ENCODE data around the gene ANAPC10. TPM values are rescaled to one million over a fixed set of nuclear protein-coding genes. Genes with fewer than 3 reads are reported as not detected.

Gene ANAPC10
- total RNA-seq, 4 donors from 2014 or later = 13.1 to 59.0 (median 27.9) TPM

- no peaks in the 10 kb centered on the region for H3K4me1 ChIP-seq
- no peaks in the 10 kb centered on the region for H3K9me3 ChIP-seq
- no peak overlapping the region for H3K27ac ChIP-seq
- intact Hi-C loops (cut with DNase I; ENCODE audit: low total_unique reads) = no loop called here
- TF ChIP-seq POLR2A (IDR thresholded peaks at IDR 0.05) (no peak), CTCF (IDR thresholded peaks at IDR 0.05) (no peak)
- DNase-seq = no peak
- no peak overlapping the region for H3K4me3 ChIP-seq
- no peaks in the 10 kb centered on the region for H3K27me3 ChIP-seq
- no peaks in the 10 kb centered on the region for H3K36me3 ChIP-seq
These were observed 39.7 kb downstream of the ANAPC10 start for GRCh38 chr4:145058256-145058655.

GRCh38 chr4:145056325-145057130 is 41.5 kb downstream of the ANAPC10 start:
- Histone ChIP-seq H3K9me3 (no peaks in the 10 kb centered on the region), H3K36me3 (no peaks in the 10 kb centered on the region), H3K27ac (no peak overlapping the region), H3K4me3 (no peak overlapping the region), H3K4me1 (no peaks in the 10 kb centered on the region), H3K27me3 (no peaks in the 10 kb centered on the region)
- TF ChIP-seq POLR2A (IDR thresholded peaks at IDR 0.05) (no peak), CTCF (IDR thresholded peaks at IDR 0.05) (no peak)
- intact Hi-C loops (cut with DNase I; ENCODE audit: low total_unique reads) = no loop called here
- DNase-seq = no peak

- H3K27me3 ChIP-seq = no peaks in the 10 kb centered on the region
- no peaks in the 10 kb centered on the region for H3K36me3 ChIP-seq
- no peak for TF ChIP-seq POLR2A (IDR thresholded peaks at IDR 0.05)
- no peak overlapping the region for H3K4me3 ChIP-seq
- no peaks in the 10 kb centered on the region for H3K4me1 ChIP-seq
- intact Hi-C loops (cut with DNase I; ENCODE audit: low total_unique reads) = no loop called here
- H3K27ac ChIP-seq = no peak overlapping the region
- H3K9me3 ChIP-seq = no peaks in the 10 kb centered on the region
- no peak for DNase-seq
These were observed 42.3 kb downstream of the ANAPC10 start for GRCh38 chr4:145055533-145056257.

GRCh38 chr4:145049241-145049640 is 48.8 kb downstream of the ANAPC10 start:
- Histone ChIP-seq H3K9me3 (no peaks in the 10 kb centered on the region), H3K4me1 (no peaks in the 10 kb centered on the region), H3K27me3 (no peaks in the 10 kb centered on the region), H3K4me3 (no peak overlapping the region), H3K27ac (no peak overlapping the region), H3K36me3 (no peaks in the 10 kb centered on the region)
- no peak for DNase-seq
- intact Hi-C loops (cut with DNase I; ENCODE audit: low total_unique reads) = no loop called here
- TF ChIP-seq POLR2A (IDR thresholded peaks at IDR 0.05) (no peak), CTCF (IDR thresholded peaks at IDR 0.05) (no peak)

- Histone ChIP-seq H3K9me3 (no peaks in the 10 kb centered on the region), H3K4me3 (no peak overlapping the region), H3K4me1 (no peaks in the 10 kb centered on the region), H3K27me3 (no peaks in the 10 kb centered on the region), H3K36me3 (no peaks in the 10 kb centered on the region), H3K27ac (no peak overlapping the region)
- no peak for TF ChIP-seq CTCF (IDR thresholded peaks at IDR 0.05)
- TF ChIP-seq POLR2A (IDR thresholded peaks at IDR 0.05) = no peak
- no peak for DNase-seq
- intact Hi-C loops (cut with DNase I; ENCODE audit: low total_unique reads) = no loop called here
These were observed 49.2 kb downstream of the ANAPC10 start for GRCh38 chr4:145048817-145049216.
